ENCODE measurements around the gene HOXD12.

Gene HOXD12

DNA sequence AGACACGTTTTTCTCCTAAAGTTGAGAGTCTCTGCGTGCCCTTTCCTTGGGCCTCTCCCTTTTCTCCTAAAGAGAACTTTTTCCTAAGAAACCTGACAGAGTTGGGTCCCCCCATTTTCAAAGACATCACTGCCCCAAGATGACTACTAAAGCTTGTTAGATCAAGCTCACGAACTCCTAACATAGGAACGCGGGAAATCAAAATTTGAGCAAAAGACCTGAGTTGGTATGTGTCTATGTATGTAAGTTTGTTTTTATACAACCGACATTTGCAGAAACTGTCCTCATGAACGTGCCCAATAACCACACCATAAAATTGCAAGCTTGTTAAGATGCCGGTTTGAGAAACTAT lies 5.7 kb upstream of the HOXD12 start:
- no peak for DNase-seq

DNA sequence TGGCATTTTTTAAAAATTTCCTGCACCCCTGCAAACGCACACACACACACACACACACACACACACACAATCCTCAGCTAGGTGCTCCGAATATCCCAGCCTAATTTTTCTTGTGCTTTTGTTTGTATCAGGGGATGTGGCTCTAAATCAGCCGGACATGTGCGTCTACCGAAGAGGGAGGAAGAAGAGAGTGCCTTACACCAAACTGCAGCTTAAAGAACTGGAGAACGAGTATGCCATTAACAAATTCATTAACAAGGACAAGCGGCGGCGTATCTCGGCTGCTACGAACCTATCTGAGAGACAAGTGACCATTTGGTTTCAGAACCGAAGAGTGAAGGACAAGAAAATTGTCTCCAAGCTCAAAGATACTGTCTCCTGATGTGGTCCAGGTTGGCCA lies 5.2 kb upstream of the HOXD12 start:
- no peak for DNase-seq

DNA sequence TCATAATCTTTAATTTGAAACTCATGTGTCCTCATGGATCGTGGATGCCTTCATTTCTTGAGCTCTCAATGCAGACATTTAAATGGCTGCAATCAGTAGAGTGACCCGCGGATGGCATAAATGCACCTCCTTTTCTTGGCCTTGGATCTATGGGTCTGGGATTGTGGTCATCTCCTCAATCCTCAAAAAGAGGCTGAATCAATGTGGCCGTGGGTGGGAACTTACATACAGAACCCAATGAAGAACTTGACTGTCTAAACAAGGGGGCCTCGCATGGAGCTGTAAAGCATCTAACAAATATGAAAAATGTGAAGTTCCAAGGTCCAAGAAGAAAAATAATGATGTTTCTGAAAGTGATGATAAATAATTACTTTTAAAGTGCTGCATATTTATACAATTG lies 4.2 kb upstream of the HOXD12 start:
- no peak for DNase-seq

DNA sequence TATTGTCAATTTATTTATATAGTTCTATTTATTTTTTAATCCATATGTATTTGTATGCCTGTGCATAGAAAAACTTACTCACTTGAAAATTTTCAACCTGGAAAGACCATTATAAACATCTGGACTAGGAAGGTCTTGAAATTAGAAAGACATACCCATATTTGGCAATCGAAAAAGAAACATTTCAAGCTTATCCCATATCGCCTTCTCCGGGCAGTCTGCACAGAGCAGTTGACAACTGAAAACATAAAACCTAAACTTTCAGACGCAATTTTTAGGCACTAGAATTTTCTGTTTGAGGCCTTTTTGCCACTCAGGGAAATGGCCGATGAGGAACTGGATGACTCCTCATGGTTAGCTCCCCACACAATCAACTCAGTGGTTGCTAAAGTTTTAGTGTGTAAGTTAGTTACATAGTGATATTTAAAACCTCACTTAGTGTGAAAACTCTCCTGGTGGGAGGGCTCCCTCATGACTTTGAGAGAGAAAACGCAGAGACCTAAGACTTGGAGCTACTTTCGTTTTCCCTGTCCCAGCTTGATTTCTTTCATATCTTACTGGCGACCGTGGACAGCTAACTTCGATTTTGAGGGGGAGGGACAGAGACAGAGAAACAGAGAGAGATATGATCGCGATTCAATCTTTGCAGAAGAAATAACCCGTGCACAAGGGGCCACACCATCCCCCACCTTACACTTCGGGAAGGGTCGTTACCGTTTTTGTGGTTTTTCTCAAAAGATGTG lies 3.2 kb upstream of the HOXD12 start:
- peak; percentile 24 for DNase-seq

DNA sequence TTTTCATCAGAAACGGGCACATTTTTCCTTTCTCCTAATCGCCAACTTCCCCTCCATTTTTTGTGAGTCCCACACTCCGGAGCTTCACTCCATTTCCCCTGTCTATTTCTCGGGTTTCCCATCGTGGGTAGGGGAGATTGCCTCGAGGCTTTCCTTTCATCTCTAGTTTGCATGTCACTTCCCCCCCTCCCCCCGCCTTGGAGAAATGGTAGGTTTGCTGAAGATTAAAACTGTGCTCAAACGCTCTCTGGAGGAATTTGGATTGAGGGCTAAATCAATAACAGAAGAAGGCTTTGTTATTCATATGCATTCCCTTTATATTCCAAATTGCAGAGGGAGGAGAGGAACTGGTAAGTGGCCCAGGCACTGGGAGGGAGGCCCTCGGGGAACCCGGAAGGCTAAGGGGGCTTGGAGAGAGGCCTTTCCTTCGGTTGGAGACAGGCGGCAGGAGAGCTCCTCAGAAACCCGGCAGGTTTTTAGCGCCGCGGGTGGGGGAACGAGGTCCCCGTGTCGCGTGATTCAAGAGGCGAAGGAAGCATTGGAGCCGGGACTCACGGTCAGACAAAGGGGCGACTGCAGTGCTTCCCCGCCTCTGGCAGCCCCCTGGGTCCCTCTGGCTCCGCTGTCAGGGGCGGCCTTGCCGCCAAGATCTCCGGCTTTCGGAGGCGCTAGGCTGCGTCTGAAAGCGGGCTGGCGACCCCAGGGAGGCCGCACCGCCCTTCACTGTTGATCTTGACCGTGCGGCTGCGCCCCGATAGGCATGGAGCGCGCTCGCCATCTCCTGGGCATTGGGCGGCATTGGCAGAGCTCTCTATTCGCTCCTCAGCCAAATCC lies 2.4 kb upstream of the HOXD12 start:
- peak; percentile 88 for DNase-seq

DNA sequence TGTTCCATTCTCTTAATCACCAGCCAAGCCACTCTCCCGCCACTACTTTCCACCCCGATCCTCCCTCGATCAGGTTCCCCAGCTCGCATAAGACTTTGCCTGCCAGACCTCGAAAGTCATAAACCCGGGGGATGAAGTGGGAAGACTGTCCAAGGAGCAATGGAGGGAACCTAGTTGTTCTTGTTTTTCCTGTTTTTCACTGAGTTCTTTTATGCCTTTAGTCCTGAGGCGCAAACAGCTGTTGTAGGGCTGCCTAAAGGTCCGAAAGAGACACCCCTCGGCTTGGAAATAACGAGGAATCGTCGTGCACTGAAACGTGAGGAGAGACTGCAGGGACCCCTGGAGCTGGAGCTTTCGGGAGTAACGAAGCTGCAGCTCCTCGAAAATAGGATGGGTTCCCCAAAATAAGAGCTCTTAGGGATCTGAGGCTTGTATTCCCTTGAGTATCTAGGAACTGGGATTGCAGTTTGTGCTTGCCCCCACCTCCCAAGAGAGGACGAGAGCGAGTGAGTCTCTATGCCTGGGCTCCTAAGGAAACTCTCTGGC lies 1.7 kb upstream of the HOXD12 start:
- peak; percentile 61 for DNase-seq

DNA sequence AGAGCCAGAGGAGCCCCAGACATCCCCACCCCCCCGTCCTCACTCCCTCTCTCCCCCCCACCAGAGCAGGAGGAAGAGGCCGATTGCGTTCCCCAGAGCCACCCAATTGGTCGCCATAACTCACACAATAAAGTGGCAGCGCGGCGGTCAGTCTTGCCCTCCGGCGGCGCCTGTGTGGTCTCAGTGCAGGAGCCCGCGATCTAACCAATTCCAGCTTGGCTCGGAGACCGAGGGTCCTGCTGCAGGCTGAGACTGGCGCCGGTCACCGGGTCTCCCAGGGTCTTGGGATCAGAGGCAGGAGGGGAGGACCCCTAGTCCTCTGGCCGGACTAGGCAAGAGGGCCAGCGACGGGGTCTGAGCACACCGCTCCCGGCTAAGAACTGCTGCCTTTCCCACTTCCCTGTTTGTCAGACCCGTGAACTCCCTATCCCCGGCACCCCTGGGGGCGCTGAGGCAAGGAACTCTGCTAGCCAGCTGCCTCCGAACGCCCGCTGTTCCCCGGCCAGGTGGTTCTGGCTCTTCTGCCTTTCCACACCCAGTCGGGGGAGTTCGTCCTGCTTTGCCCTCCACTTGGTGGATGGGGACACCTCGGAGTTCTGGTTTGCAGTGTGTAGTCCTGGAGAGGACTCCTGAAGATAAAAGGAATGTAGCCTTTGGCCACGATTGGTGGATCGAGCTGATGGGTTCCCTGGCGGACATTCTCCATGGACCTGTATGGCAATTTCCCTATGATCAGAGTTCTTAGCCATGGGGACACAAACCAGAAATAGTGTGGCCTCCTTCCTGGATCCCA lies 1.0 kb upstream of the HOXD12 start:
- DNase-seq = peak; percentile 47

DNA sequence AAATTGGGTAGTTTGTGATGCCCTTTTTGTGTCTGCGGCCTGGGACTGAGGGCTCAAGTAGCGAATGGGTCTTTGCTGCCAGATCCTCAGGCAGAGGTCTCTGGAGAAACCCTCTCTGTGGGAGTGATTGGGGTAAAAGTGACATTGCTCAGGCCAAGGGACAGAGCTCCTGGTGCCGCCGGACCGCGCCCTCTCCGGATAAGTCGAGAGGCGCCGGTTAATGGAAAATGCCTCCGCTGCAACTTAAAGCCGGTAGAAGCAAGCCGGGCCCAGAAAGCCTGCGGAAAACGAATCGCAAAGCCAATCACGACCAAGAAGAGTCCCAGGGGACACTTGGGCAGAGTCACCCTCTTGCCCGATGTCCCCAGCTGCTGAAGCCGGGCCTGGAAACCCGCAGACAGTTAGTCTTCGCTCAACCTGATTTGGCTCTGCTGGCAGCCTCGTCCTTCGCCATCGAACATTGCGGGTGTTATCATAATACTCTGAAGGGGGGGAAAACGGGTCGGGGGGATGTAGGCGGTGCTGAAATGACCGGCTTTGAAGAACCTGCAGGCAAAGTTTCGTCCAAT lies 352 bp upstream of the HOXD12 start:
- no peak for DNase-seq

DNA sequence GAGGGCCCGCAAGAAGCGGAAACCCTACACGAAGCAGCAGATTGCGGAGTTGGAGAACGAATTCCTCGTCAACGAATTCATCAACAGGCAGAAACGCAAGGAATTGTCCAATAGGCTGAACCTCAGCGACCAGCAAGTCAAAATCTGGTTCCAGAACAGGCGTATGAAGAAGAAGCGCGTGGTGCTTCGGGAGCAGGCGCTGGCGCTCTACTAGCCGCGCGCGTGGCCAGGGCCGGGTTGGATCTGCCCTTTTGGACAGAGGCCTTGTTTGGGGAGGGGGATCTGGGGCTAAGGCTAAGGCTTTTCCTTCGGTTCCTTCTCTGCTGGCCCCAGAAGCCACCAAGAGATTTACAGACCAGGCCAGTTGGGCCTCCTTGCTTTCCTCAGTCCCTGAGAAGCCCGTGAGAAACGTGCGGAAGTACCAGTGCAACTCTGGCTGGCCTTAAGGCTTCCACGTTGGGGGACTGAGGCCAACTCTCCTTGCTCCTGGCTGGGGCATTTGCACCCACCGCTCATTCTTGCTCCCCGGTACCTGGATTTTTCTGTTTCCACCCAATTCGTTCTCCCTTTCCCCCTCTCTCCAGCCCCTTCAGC lies 1.0 kb downstream of the HOXD12 start:
- no peak for DNase-seq

DNA sequence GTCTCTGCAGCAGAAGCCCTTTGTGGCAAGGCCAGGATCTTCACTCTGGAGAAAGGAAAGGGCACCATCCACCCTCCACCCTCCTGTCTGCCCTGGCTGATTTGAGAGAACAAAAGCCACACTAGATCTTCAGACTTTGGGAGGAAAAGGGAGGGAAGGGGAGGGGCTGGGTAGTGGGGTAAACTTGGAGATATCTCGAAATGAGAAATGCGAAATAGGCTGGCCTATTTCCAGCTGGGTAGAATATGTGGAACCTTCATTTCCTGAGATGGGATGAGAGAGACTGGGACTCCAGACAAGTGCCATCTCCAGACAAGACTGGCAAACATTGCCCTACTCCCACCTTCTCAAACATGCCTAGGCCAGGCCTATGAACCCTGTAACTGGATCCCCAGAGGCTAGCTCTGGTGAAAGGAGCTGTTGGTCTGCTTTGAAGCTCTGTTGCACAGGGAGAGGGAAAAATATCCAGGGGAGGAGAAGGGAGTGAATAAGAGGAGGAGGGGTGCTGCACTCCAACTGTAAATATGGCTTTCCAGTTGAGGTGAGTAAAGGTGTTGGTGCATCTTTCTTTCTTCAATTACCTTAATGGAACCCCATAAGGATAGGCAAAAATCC lies 1.7 kb downstream of the HOXD12 start:
- no peak for DNase-seq

DNA sequence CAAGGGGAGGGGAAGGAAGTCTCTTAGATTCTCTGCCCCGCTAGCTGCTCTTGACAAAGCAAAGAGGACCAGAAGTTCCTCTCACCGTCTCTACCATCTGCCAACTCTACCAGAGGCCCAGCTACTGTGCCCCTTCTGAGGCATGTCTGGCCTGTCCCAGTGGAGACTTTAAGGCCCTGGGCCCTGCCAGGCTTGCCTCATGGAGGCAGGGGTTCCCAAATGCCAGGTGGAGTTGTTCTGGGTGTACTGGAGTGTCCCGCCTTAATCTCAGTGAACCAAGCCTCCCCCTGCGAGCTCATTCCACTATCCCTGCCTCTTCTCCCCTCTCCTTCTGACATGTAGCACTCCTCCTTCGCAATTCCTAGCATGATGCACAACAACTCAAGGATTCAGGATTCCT lies 2.2 kb downstream of the HOXD12 start:
- no peak for DNase-seq

DNA sequence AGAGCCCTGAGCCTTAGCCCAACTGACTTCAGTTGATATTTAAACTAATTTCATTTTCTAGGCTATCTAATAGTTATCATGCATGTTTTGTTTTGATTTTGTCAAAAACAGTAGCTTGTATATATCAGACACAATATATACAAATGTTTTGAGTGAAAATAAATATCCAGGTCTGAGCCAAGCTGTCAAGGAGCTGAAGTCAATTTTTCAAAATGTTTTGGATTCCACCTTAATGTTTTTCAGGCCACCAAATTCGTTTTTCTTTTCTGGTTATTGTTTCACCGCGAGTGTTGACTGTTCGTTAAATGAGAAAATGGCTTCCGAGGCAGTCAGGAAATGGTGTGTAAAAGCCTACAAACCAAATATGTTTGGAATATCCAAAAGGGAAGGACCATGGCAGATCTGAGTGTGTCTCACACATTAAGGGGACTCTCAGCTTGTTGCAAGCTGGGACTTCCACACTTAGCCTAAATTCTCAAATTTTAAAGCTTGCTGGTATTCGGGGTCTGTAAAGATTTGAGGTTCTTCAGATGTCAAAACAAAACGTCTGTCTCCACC lies 2.8 kb downstream of the HOXD12 start:
- no peak for DNase-seq

DNA sequence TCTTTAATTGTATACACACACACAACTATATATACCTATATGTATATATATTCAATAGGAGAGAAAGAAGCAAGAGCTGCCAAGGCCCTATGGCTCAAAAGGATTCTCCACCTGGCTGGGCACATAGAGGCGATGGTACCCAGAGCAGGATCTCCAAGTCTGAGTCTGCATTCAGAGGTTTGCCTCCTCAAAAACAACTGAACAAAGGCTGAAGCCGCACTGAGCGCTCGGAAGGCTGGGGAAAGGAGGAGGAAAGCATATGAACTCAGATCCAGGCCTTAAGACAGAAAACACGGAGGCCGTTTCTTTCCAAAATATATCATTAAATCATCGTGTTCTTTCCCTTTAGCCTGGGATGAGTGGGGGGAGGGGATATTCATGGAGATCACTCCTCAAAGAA lies 3.6 kb downstream of the HOXD12 start:
- DNase-seq = no peak

DNA sequence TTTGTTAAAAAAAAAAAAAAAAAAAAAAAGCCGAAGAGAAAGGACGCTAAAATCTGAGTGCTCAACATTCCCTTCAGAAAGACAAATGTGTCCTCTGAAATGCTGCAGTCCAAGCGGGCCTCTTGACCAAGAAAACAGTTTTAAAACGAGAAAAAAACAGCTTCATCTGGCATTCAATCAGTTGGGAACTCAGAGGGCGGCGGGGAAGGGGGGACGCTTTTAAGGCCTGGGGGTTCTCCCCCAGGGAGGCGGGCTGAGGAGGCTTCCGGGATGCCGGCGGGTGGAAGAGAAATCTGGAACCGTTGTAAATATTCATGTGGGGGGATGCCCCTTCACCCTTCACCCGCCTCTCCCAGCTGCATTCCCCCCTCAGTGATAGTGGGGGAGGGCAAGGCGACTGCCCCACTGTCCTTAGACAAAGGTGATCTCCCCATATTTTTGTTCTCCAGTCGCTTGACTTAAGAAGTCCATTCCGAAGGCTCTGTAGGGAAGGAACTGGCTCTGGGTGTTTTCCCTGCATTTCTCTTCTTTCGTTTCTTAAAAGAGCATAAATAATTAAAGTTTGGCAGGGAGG lies 4.2 kb downstream of the HOXD12 start:
- DNase-seq = no peak

DNA sequence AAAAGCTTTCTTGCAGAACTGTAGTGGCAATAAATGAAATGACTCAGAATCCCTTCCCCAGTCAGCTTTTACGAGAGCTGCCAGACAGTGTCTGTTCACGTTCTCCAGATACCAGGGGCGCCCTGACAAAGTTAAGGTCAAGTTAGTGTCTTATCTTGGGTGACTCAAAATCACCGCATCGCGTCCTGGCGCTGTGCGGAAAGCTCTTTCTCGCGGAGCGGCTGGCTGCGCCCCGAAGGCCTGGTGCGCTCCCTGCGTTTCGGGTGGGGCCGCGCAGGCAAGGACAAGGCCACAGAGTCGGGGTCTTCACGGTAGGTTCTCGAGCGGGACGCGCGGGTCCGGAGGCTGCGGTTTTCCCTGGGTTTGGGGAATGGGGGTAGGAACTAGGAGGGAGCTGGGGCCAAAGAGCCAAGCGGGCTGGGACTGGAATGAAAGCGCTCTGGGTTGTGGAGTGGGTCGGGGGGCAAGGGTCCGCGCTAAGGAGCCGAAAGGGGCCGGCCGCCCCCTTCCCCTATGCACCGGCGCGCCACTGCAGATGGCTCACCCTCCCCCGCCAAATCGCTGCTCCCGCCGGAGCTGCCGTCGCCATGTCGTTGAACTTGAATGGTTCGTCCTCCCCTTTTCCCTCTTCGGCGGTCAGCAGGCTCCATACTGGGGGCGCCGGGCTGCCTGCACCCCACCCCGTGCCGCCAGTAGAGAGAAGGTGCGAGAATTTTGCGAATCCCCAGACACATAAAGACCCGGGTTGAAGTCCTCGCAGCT lies 4.9 kb downstream of the HOXD12 start:
- DNase-seq = no peak

DNA sequence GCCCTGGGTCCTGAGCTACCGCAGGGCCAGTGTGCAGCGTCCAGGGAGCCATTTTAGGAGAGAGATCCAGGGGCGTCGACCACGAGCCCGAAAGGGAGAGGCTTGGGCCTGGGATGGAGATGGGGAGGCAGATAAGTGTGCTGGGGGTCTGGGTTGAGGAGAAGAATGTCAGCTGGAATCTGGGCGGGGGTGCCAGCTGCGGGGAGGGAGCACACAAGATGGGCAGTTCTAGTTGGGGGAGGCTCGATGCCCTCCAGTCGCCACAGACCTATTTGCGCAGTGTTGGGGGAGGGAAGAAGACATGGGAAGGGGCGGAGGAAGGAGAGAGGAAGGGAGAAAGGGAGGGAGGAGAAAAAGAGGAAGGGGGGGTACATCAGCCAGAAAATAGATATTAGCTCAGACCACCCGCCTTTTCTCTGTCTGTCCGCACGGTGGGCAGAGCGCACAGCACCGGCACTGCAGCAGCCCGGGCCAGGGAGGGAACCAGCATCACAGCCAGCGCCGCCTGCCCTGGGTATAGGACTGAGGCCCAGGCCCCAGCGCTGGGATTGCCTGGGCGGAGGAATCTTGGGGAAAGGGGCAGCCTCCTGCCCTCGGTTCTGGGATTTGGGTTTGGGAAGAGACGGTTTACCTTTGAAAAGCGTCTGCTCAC lies 5.6 kb downstream of the HOXD12 start:
- no peak for DNase-seq

DNA sequence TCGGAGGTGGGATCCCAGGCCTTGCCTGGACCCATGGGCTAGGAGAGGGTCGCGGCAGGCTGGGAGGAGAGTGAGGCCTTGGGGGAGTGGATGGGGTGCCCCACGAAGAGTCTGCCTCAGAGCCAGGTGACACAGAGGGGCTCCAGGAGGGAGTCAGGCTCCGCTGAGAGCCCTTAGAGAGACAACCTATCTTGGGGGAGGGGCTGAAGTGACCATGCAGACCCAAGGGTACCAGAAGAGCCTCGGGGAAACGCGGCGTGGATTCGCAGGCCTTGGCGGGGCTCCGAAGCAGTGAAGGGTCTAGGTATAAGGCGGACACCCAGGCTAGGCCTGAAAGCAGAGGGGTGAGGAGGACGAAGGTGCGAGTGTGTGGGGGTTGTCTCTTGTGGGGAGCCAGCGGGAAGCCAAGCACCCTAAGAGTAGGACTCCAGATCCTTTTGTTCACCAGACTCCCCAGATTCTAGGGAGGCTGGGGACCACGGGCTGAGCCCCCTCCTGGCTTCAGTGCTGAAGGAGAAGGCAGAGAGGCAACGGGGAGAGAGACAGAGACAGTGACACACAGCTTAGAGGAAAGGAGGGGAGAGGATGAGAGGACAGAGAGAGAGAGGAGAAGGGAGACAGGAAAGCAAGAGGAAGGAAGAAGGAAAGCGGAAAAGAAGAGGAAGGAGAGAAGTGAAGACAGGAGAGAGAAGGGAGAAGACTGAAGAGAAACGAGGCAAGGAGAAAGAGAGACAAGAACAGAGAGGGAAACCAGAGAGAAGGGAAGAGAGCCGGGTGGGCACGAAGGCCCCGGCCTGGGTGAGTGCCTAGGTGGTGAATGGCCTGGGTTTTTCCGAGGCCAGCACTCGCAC lies 6.4 kb downstream of the HOXD12 start:
- no peak for DNase-seq

DNA sequence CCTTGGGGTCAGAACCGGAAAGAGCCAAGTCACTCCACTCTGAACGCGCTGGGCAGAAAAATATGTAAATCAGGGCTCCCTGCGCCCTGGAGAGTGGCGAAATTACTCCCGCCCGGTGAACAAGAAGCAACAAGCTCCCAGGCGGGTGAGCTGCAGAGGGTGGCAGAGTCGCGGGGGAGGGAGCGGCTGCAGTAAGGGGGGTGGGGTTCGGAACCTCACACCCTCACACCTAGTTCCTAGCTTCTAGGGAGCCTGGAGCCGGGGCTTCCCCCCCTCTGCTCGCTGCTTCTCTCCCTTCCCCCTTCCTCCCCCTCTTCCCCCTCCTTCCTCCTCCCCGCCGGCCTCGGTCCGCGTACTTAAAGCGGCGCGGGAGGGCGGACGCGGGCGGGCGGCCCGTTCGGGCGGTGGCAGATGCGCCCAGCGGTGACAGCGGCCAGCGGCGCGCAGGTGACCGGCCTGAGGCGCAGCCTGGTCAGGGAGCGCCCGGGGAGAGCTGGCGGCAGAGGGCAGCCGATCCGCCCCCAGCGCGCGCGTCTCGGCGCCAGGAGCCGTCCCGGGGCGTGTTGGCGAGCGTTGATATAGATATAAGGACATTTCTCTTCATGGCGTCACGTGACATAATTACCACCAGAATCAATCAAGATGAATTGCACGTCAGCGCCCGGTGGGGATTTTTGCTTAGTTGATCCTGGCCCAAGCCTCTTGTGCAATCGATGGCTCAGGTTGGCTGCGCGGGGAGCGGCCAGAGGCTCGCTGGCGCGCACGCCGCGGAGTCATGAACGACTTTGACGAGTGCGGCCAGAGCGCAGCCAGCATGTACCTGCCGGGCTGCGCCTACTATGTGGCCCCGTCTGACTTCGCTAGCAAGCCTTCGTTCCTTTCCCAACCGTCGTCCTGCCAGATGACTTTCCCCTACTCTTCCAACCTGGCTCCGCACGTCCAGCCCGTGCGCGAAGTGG lies 7.3 kb downstream of the HOXD12 start, which contains the start of gene HOXD11:
HOXD11 (plus strand) TSS at position 700 of the 959 bp plus-strand sequence; CDS start at position 776, 76 bp downstream.
- peak; percentile 73 for DNase-seq

Measured in NCI-H526 treated with DMSO at 0.1 percent for 48 hours (cell line).